K562 (cell line): Measurements from ENCODE around the gene TMEM214. TPM values are rescaled to one million over a fixed set of nuclear protein-coding genes. Genes with fewer than 3 reads are reported as not detected.

Experiments used
- ATF7 ChIP-seq: fragments of 450-650 bp; IDR thresholded peaks from 2 replicates; pipeline ENCODE4 v1.7.1; 2014; ENCODE audit warnings: mild to moderate bottlenecking, moderate library complexity
- CBX3 ChIP-seq, 2 experiments: IDR thresholded peaks; 1 replicate in 1 of 2; 2 replicates in 1 of 2; pipeline ENCODE4 v1.6.1; 2012; ENCODE audit warnings: inconsistent platforms in 2 of 2, low read length in 2 of 2, borderline replicate concordance in 1 of 2, control low read depth in 1 of 2
- CREB5 ChIP-seq: fragments of 250-450 bp; sonication (Bioruptor Pico); IDR thresholded peaks from 2 replicates; pipeline ENCODE4 v1.5.0; 2020; ENCODE audit warnings: mild to moderate bottlenecking
- CTCF ChIP-seq, 3 experiments: IDR thresholded peaks in 2 of 3; conservative IDR thresholded peaks in 1 of 3; 2 replicates each; pipeline ENCODE4 v1.5.1; 2011 to 2012; ENCODE audit warnings: low read length in 3 of 3, mild to moderate bottlenecking in 3 of 3, control low read depth in 2 of 3, improper control_type of control experiment in 1 of 3, inconsistent platforms in 1 of 3, low read depth in 1 of 3, mixed read lengths in 1 of 3, moderate library complexity in 1 of 3; ENCODE audit not compliant: insufficient read depth in 2 of 3
- ELF4 ChIP-seq: fragments of 450-650 bp; formaldehyde crosslinking; IDR thresholded peaks from 2 replicates; pipeline ENCODE4 v1.4.0; 2022; ENCODE audit warnings: missing genetic modification characterization
- GABPB1 ChIP-seq: sonication (generic); formaldehyde crosslinking; IDR thresholded peaks from 2 replicates; pipeline ENCODE4 v1.8.0; 2022; ENCODE audit warnings: mild to moderate bottlenecking, missing genetic modification reagents
- MCM5 ChIP-seq: fragments of 450-650 bp; IDR thresholded peaks from 2 replicates; pipeline ENCODE4 v1.6.1; 2016; ENCODE audit warnings: low read depth
- NEUROD1 ChIP-seq: fragments of 150-350 bp; IDR thresholded peaks from 2 replicates; pipeline ENCODE4 v1.6.1; 2014; ENCODE audit warnings: borderline replicate concordance, low read length, low read depth; ENCODE audit not compliant: partially characterized antibody
- PBX2 ChIP-seq, 2 experiments: IDR thresholded peaks in 1 of 2; conservative IDR thresholded peaks in 1 of 2; 2 replicates each; pipeline ENCODE4 v1.6.1; 2016; ENCODE audit warnings: low read depth in 2 of 2, mild to moderate bottlenecking in 1 of 2, missing compliant biosample characterization in 1 of 2, missing genetic modification characterization in 1 of 2, moderate library complexity in 1 of 2
- REST ChIP-seq, 2 experiments: fragments of 450-650 bp; formaldehyde crosslinking in 1 of 2; IDR thresholded peaks; 2 replicates each; pipeline versions ENCODE4 v1.4.0 to v1.6.1; 2014 to 2020; ENCODE audit warnings: mild to moderate bottlenecking in 2 of 2, borderline replicate concordance in 1 of 2, low read depth in 1 of 2
- RFX5 ChIP-seq: IDR thresholded peaks from 2 replicates; pipeline ENCODE4 v1.6.1; 2011; ENCODE audit warnings: low read depth, mild to moderate bottlenecking, improper control_type of control experiment, low read length
- polyA plus RNA-seq, 8 experiments: library from polyadenylated mRNA; depleted of rRNA in 4 of 8; stranded (reverse) in 5 of 8; unstranded in 3 of 8; fragments of >200 nt; fragmentation: Nextera tagmentation in 2 of 8; fragmentation: Illumina TruSeq in 1 of 8; extraction: Ambion mirVana in 2 of 8; extraction: Trizol in 1 of 8; gene quantifications; 2 replicates each; pipeline versions ENCODE4 v1.2.1 to v1.2.3, GENCODE V29; 2011 to 2014; ENCODE audit warnings: inconsistent platforms in 1 of 8, missing spikeins in 1 of 8
- total RNA-seq, 7 experiments: library from RNA; depleted of rRNA in 6 of 7; stranded (reverse); fragments of >200 nt in 6 of 7; fragmentation: Illumina TruSeq in 2 of 7; extraction: Trizol in 2 of 7; gene quantifications; 2 replicates each; pipeline versions ENCODE4 v1.2.1 to v1.2.3, GENCODE V29; 2011 to 2021; ENCODE audit warnings: low replicate concordance in 1 of 7

TMEM214 gene
- total and polyA plus RNA-seq, 9 of the 15 experiments (the other 6 are each of a cell fraction or from before 2014, with no cell fraction given), result 11.4 to 81.4 (median 44.1) TPM

- TF ChIP-seq CTCF (IDR thresholded peaks at IDR 0.05 in 2 of 3, conservative IDR thresholded peaks at IDR 0.05 in 1 of 3; ENCODE audit: insufficient read depth in 2 of 3, low read depth in 1 of 3, low read length in 3 of 3) (peak; percentile 79 to 87 (median 85)), RFX5 (no peak), GABPB1 (no peak), CBX3 (IDR thresholded peaks at IDR 0.05; ENCODE audit: borderline replicate concordance in 1 of 2, low read length in 2 of 2) (0 out of 3 replicates have a peak, but pooled peaks of 1 of the 2 experiments have one; percentile 13), ELF4 (CRISPR knock-in tag) (no peak), MCM5 (no peak), REST (IDR thresholded peaks at IDR 0.05; ENCODE audit: borderline replicate concordance) (peak; percentile 90), REST (CRISPR knock-in tag; IDR thresholded peaks at IDR 0.05; ENCODE audit: low read depth) (no peak), PBX2 (CRISPR knock-in tag; IDR thresholded peaks at IDR 0.05; ENCODE audit: low read depth) (no peak), PBX2 (tag; conservative IDR thresholded peaks at IDR 0.05; ENCODE audit: low read depth) (no peak), NEUROD1 (peak; percentile 89), ATF7 (0 out of 2 replicates have a peak, but pooled peaks have one; percentile 16), CREB5 (CRISPR knock-in tag) (no peak)
Measured at GRCh38 chr2:27016801-27017325, 15.9 kb upstream of the TMEM214 start (continued).
